Keratinocyte (primary cell): ENCODE results near the gene IL1RAPL1.

Source experiments
- EZH2 ChIP-seq: IDR thresholded peaks from one replicate; pipeline ENCODE4 v1.6.1; 2012; ENCODE audit warnings: inconsistent platforms, mild to moderate bottlenecking, low read length, moderate library complexity
- TF ChIP-seq, protein P1 (sequence below), 3 experiments: IDR thresholded peaks in 1 of 3; conservative IDR thresholded peaks in 1 of 3; optimal IDR thresholded peaks in 1 of 3; 2 replicates in 2 of 3; 3 replicates in 1 of 3; pipeline versions ENCODE3 to v1.5.1; 2011; ENCODE audit warnings: low read length in 3 of 3, mild to moderate bottlenecking in 3 of 3, moderate library complexity in 2 of 3, control low read depth in 1 of 3, inconsistent platforms in 1 of 3; ENCODE audit not compliant: insufficient read depth in 2 of 3; ENCODE audit errors: extremely low read depth in 1 of 3

DNA sequence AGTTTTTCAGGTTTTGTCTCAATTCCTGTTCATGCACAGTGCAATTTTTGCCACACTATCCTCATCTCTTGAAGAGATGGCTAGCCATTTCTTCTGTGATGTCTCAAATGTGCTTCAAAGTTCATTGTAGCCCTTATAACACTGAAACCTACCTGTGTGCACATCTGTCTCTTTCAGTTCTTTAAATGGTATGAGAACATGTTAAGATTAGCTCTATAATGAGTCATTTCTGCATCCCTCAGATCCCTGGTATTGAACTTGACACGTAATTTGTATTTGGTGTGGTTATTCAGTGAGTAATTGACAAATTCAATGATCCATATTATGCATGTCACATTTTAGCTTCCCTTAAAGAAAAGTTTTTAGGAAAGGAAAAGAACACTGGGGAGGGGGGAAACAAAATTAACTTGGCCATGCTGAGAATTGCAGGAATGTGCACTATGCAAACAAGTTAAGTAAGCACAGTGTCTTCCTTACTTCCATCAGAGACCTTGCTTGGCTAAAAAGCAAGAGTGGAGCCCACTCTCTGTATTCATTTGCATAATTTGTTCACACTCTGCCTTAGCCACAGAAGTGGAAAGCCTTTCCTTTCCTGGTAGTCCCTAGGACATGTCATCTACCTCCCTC lies 968.3 kb downstream of the IL1RAPL1 start:
- TF ChIP-seq, protein P1, sequence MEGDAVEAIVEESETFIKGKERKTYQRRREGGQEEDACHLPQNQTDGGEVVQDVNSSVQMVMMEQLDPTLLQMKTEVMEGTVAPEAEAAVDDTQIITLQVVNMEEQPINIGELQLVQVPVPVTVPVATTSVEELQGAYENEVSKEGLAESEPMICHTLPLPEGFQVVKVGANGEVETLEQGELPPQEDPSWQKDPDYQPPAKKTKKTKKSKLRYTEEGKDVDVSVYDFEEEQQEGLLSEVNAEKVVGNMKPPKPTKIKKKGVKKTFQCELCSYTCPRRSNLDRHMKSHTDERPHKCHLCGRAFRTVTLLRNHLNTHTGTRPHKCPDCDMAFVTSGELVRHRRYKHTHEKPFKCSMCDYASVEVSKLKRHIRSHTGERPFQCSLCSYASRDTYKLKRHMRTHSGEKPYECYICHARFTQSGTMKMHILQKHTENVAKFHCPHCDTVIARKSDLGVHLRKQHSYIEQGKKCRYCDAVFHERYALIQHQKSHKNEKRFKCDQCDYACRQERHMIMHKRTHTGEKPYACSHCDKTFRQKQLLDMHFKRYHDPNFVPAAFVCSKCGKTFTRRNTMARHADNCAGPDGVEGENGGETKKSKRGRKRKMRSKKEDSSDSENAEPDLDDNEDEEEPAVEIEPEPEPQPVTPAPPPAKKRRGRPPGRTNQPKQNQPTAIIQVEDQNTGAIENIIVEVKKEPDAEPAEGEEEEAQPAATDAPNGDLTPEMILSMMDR (optimal IDR thresholded peaks at IDR 0.05 in 1 of 3, IDR thresholded peaks at IDR 0.05 in 1 of 3, conservative IDR thresholded peaks at IDR 0.05 in 1 of 3; ENCODE audit: extremely low read depth in 1 of 3, insufficient read depth in 2 of 3, low read length in 3 of 3), result no peak
- TF ChIP-seq EZH2, result no peak
